HG02759 (cell line): Measurements from ENCODE around the gene ENC1.

Experiments used
- ATAC-seq: cut with Tn5 transposase; IDR thresholded peaks from one replicate; pipeline ENCODE4 v1.9.1; 2021; ENCODE audit warnings: mild to moderate bottlenecking, moderate library complexity; ENCODE audit not compliant: unreplicated experiment

The ENC1 gene

DNA sequence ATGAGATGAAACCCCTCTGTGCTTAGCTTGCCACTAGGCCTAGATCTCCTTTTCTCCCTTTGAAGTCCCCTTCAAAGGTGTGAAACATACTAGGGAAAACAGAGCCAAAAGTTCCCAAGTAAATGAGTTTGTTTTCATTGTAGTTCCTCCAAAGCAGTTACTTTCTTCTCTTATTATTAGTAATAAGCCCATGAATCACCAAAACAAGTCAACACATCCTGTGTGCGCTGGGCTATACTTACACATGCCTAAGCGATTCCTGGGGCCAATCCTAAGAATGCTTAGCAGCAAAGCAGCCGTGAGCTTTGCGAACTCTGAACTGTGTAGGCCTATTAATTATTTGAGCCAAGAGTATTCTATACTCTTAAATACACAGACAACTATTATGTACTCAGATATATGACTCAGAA is 7.6 kb downstream of the ENC1 start:
- no peak for ATAC-seq

DNA sequence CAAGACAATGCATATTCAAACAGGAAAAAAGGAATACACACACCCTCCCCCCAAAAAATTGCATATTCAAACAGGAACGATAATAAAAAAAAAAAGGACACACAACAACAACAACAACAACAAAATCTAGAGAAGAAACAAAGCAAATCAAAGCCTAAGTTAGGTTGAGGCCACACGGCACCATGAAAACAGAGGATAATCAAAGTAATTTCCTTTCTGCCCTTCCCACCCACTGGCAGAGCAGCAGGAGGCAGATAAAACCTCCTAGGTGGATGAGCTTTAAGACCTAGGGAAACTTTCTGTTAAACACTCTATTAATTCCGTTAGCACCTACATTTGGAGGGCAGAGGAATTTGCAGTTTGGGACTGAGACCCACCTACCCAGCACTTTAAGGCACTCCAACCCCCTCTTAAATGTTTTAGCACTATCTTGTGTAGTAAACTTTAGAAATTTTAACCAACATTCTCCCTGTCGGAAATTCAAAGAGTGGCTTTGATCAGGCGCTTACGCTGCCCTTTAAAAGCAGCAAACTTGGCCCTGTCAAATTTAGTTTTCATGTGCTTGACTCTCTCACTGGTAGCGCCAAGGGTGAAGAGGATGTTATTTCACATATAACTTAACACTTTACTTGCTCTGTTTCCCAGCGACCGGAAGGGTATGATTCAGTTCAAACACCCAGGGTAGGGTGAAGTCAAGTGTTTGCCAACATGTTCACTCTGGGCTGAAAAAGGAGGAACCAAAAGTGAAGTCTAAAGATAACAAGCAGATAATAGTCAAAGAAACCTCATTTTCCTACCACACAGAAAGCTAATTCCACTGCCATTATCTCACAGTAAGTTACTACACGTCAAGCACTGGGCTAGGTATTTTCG is 9.2 kb downstream of the ENC1 start:
- ATAC-seq, result peak; percentile 94

GRCh38 chr5:74630453-74631066 is 10.0 kb downstream of the ENC1 start:
- no peak for ATAC-seq

DNA sequence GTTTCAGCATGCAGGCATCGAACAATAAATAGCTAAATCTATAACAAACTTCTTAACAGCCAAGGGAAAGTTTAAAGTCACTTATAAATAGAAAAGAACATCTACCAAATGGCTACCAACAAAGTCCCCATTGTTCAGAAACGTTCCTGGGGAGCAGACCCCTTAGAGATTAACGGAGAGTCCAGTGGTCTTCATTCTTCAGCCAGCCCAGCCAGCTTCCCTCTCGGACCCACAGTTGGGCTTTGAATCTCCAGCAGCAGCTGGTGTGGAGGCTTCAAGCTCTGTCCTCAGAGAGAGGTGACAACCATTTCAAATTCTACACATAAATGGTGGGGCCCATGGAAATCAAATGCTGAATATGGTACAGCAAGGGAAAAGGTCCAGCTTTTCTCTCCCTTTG is 11.2 kb downstream of the ENC1 start:
- ATAC-seq, result no peak

DNA sequence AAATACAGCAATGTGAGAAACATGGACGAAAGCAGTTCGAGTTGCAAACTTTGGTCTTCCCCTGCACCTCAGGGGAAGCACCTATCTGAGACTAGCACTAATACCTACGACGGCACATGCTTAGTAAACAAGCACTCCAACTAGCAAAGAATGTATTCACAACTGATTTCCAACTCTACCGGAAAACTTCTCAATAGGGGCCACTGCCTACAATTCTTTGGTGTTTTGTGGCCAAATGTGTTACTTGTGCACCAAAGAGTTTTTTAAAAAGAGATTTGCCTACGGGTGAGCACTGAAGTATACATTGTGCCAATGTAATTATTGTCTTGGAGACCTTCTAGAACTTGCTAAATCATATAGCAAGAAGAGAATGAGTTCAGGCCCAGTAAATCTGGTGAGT is 12.2 kb downstream of the ENC1 start:
- no peak for ATAC-seq

GRCh38 chr5:74627646-74628279 is 12.8 kb downstream of the ENC1 start:
- no peak for ATAC-seq

DNA sequence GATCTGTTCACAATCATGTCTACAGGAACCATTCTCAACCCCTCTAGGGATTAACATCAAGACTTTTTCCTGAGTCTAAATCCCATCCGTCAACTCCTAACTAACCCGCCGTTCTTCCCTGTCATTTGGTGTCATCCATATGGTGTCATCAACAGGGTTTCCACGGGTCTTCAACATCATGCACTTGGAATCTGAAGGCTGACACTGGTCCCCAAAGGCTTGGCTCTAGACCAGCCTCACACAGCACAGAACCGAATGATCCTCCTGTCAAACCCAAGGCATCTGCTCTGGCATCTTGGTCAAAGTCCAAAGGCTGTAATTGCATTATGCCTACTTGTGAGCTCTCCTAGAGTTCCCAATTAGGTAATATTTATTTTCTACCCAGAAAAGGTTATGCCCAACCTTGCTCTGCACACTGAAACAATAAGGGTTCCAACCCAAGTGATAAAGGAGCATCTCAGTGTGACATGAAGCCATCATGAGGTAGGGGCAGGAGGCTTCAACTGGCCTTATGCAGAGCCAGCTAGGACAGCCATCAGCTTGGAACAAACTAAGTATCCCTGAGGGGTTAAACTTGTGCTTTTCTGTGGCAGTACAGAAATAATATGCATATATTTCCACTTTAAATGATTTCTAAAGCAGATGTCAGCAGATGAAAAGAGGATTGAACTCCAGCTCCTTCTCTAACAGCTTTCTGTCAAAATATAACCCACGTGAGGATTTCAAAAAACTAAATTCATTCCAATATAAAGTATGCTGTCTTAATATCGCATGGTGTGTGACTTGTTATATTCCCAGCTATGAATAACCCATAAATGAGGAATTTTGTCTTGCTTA is 13.9 kb downstream of the ENC1 start:
- ATAC-seq, result no peak

DNA sequence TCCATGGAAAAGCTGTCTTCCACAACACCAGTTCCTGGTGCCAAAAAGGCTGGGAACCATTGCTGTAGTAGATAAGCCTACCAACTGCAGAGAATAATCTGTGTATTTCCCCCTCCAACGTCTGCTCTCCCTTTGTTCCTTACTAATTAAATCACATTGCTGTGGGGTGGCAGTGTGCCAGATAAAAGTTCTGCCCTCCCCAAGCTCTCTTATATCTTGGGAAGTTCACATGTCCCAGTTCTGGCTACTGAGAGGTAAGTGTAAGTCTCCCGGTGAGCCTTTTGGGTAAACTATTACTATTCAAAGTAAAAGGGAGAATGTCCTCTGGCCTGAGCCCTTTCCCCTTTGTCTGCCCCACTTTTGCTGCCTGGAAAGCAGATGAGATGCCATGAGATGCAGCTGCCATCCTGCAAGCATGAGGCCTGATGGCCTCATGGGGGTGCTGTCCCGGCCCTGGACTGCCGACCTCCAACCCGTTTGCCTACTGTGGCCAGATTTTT is 14.7 kb downstream of the ENC1 start:
- no peak for ATAC-seq

GRCh38 chr5:74624931-74625505 is 15.5 kb downstream of the ENC1 start:
- no peak for ATAC-seq

DNA sequence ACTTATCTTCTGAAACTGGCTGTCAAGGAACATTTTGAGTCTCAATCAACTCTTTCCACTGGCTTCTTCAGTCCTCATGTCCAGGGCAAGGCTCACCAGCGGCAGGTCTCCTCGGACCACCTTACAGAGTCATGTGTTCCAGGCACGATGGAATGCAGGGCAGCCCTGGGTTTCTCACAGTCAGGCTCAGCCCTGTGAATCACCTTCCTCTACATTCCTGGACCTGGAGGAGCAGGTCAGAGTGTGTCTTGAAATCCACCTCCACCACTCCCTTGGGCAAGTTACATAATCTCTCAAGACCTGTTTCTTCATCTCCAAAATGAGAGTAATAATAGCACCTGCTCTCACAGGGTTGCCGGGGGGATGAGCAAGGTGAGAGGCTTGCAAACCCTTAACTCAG is 16.0 kb downstream of the ENC1 start:
- no peak for ATAC-seq

- ATAC-seq, result no peak
Measured at GRCh38 chr5:74623748-74624408, 16.6 kb downstream of the ENC1 start.

GRCh38 chr5:74623006-74623611 is 17.4 kb downstream of the ENC1 start:
- ATAC-seq, result no peak

DNA sequence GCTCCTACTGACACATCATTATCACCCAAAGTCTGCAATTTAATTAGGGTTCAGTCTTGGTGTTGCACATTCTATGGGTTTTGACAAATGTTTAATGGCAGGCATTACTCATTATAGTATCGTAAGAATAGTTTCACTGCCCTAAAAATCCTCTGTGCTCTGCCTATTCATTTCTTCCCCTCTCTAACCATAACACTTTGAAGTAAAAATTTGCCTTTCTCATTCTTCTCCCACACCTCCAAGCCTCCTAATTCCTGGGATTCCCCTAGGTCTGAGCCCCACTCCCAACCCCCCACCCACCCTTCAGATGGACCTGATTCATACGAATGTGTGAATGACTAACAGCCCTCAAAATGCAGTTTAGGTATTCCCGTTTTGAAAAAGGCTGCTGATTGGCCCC is 18.4 kb downstream of the ENC1 start:
- no peak for ATAC-seq

- ATAC-seq, result no peak
Measured at GRCh38 chr5:74621492-74621891, 19.0 kb downstream of the ENC1 start.

DNA sequence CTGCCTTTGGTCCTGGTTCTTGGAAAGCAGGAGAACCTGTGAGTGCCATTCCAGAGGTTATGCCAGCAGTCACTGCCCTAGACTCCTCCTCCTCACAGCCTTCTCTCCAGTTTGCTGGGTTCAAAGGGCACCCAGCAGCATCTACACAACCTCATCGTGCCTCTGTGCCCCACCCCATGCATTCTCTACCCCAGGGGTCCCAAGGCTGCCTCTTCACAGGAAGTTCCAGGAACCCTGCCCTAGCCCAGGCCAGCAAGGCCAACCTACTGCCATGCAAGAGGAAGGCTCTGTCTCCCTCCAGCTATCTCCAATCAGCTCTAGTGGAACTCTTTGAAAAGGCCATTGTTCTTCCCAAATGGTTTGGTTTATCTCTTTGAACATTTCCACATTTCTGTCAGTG is 21.2 kb downstream of the ENC1 start:
- no peak for ATAC-seq

DNA sequence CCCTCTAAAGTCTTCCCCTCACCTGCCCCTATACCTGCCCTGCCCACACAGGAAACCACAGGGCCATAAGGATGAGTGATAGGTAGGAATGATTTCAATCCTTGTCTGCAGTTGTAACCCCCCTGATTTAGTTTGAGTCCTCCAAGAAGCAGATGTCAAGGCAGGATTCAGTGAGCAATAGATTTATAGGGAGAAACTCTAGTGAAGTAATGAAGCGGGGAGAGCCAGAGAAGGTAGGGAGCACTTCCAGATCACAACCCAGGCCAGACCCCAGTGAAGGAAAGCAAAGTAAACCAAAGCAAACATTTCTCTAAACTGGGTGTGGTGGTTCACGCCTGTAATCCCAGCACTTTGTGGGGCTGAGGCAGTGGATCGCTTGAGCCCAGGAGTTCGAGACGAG is 22.4 kb downstream of the ENC1 start:
- ATAC-seq, result no peak

GRCh38 chr5:74617202-74617601 is 23.3 kb downstream of the ENC1 start:
- no peak for ATAC-seq

DNA sequence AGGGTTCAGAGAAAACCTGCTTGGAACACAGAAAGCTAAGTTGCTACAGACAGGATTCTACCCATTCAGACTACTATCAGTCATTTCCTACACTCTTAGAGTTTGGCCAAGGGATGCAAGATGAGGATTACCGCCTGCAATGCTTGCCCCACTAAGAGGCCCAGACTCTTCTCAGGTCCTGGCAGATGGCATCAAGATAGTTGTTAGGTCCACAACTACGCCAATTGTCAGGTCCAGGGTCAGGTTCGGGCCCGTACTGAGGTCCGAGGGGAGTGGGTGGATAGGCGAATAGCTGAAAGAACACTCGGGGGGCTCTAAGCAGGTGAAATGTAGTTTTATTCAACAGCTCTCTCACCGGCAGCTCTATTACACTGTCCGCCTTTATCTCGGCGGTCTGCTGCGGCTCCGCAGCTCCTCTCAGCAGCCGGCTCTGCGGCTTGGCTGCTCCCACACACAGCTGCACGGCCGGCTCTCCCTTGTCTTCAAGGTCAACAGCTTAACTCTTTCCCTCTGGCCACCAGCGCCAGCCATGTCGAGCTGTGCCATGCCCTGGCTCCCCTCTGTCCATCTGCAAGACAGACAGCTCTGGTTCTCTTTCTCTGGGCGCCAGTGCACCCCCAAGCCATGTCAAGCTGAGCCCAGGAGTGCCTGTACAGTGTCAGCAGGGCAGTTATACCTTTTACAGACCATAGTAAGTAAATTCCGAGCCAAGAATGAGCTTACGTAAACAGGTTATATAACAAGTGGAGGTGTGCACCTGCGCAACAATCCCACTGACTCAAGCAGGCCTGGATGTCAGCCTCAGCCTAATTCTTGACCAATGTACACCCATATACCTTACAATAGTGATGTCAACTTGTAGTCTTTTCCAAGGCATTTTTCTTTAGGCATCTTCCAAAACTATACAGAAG is 24.0 kb downstream of the ENC1 start:
- ATAC-seq, result no peak

- no peak for ATAC-seq
Measured at GRCh38 chr5:74613283-74613682, 27.2 kb downstream of the ENC1 start.
